ENCODE measurements around the gene CAMK2A. TPM values are rescaled to one million over a fixed set of nuclear protein-coding genes. Genes with fewer than 3 reads are reported as not detected.
A peak's percentile ranks its signal among the peaks of the same experiment; 100 is the strongest.

Gene CAMK2A
- polyA plus RNA-seq, 1 of the 3 experiments (the other 2 are of a cell fraction): 0.10 TPM

DNA sequence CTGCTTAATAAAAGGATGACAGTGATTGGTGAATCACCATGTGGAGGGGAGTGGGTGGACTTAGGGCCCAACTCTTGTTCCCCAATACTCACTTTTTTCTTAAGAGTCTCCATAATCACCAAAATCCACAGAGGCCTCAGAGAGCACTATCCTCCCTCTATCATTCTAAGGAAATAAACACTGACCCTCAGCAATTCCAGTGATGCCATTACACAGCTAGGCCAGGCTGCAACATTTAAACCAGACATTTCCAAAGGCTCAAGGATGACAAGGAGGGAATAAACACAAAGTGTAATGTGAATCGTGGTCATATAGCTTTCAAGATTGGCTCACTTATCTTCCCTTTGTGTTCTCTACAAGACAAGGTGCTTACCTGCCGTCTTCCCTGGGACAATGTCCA, 15.5 kb upstream of the CAMK2A start:
- H3K27me3 ChIP-seq (ENCODE audit: insufficient read depth): no peaks in the 10 kb centered on the region
- ChIA-PET CTCF (interaction anchor here (1.4 to 1.5 kb wide), 2 partner anchors 12 to 45 kb away, joined by 4 to 5 read pairs; no protein-coding TSS in a partner anchor), POLR2A (no interaction called here)
- H3K27ac ChIP-seq (ENCODE audit: low read depth in 2 of 2, low read length in 1 of 2): peak overlapping the region in 1 of 2 experiments; percentile 11; a peak in 1 of 4 replicates
- H4K20me1 ChIP-seq (ENCODE audit: insufficient read depth): no peaks in the 10 kb centered on the region
- 95% methylated on average over 2 of the region's 2 CpGs for WGBS (ENCODE audit: low lambda C conversion rate)
- H3K4me3 ChIP-seq (ENCODE audit: low read depth in 2 of 2, low read length in 1 of 2): no peak overlapping the region
- H3K4me1 ChIP-seq (ENCODE audit: control insufficient read depth in 1 of 2, insufficient read depth in 2 of 2, low read depth in 1 of 2, low read length in 1 of 2): peaks cover 13 to 18% of the 10 kb centered on the region in 2 experiments; a peak in 3 of 4 replicates
- no peaks in the 10 kb centered on the region for H3K9me2 ChIP-seq
- no peak for TF ChIP-seq RXRA (IDR thresholded peaks at IDR 0.05; ENCODE audit: borderline replicate concordance, low read depth)
- no peak for TF ChIP-seq RAD21 (IDR thresholded peaks at IDR 0.05; ENCODE audit: low read length)
- no peaks in the 10 kb centered on the region for H3K9me3 ChIP-seq
- H3K9ac ChIP-seq: no peak overlapping the region
- H3K36me3 ChIP-seq (replicated peaks in 1 of 2; ENCODE audit: control insufficient read depth in 1 of 2, insufficient read depth in 2 of 2, low read length in 1 of 2): no peaks in the 10 kb centered on the region
- no peak for DNase-seq
- H2AFZ ChIP-seq (ENCODE audit: low read depth): peak overlapping the region; percentile 66; the same call in 1 of the 2 replicates
- H3K4me2 ChIP-seq: no peak overlapping the region
- peaks cover 3% of the 10 kb centered on the region for H3F3A ChIP-seq (replicated peaks; ENCODE audit: insufficient read depth)
- no peaks in the 10 kb centered on the region for H3K79me2 ChIP-seq (ENCODE audit: insufficient read depth)

DNA sequence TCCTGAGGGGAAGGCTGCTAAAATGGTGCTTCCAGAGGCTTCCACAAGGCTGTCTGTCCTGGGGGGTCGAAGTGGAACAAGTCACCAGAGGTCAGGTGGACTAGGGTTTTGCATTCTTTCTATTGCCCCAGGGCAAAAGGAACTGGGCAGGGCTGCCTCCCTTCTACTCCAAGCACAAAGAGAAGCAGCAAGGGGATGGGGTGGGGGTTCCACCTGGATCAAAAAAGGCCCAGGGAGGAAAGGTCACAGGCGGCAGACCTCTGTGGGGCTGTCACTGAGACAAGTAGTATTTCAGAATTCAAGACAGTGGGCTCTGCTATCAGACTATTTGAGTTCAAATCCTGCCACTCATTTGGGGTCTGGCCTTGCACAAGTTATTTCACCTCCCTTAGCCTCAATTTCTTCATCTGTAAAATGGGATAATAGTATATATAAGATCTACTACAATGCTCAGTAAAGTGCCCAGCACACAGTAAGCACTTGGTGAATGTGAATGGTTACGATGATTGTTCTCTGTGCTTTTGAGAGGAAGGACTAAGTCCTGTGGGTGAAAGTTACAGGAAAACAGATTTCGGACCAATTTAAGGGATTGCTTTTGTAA, 15.0 kb upstream of the CAMK2A start:
- no peak overlapping the region for H2AFZ ChIP-seq (ENCODE audit: low read depth)
- ChIA-PET POLR2A (no interaction called here), CTCF (no interaction called here)
- no peaks in the 10 kb centered on the region for H3K9me2 ChIP-seq
- no peak overlapping the region for H3K9ac ChIP-seq
- H3K4me3 ChIP-seq (ENCODE audit: low read depth in 2 of 2, low read length in 1 of 2): no peak overlapping the region
- peaks cover 6% of the 10 kb centered on the region for H3F3A ChIP-seq (replicated peaks; ENCODE audit: insufficient read depth)
- no peak for DNase-seq
- 97% methylated on average over 3 of the region's 4 CpGs for WGBS (ENCODE audit: low lambda C conversion rate)
- no peak overlapping the region for H3K4me2 ChIP-seq
- no peaks in the 10 kb centered on the region for H3K9me3 ChIP-seq
- no peaks in the 10 kb centered on the region for H3K36me3 ChIP-seq (replicated peaks in 1 of 2; ENCODE audit: control insufficient read depth in 1 of 2, insufficient read depth in 2 of 2, low read length in 1 of 2)
- TF ChIP-seq TEAD4 (IDR thresholded peaks at IDR 0.05; ENCODE audit: borderline replicate concordance, insufficient read depth) (no peak), FOXJ3 (CRISPR knock-in tag; IDR thresholded peaks at IDR 0.05) (no peak), JUND (IDR thresholded peaks at IDR 0.05) (no peak), YY1 (IDR thresholded peaks at IDR 0.05; ENCODE audit: low read depth) (no peak), NRF1 (IDR thresholded peaks at IDR 0.05; ENCODE audit: low read depth, low read length) (no peak)
- TF ChIP-seq, protein P1, sequence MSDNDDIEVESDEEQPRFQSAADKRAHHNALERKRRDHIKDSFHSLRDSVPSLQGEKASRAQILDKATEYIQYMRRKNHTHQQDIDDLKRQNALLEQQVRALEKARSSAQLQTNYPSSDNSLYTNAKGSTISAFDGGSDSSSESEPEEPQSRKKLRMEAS (IDR thresholded peaks at IDR 0.05; ENCODE audit: low read depth): no peak
- TF ChIP-seq, protein P2, sequence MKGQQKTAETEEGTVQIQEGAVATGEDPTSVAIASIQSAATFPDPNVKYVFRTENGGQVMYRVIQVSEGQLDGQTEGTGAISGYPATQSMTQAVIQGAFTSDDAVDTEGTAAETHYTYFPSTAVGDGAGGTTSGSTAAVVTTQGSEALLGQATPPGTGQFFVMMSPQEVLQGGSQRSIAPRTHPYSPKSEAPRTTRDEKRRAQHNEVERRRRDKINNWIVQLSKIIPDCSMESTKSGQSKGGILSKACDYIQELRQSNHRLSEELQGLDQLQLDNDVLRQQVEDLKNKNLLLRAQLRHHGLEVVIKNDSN (IDR thresholded peaks at IDR 0.05; ENCODE audit: borderline replicate concordance, low read depth): no peak
- TF ChIP-seq, protein P3, sequence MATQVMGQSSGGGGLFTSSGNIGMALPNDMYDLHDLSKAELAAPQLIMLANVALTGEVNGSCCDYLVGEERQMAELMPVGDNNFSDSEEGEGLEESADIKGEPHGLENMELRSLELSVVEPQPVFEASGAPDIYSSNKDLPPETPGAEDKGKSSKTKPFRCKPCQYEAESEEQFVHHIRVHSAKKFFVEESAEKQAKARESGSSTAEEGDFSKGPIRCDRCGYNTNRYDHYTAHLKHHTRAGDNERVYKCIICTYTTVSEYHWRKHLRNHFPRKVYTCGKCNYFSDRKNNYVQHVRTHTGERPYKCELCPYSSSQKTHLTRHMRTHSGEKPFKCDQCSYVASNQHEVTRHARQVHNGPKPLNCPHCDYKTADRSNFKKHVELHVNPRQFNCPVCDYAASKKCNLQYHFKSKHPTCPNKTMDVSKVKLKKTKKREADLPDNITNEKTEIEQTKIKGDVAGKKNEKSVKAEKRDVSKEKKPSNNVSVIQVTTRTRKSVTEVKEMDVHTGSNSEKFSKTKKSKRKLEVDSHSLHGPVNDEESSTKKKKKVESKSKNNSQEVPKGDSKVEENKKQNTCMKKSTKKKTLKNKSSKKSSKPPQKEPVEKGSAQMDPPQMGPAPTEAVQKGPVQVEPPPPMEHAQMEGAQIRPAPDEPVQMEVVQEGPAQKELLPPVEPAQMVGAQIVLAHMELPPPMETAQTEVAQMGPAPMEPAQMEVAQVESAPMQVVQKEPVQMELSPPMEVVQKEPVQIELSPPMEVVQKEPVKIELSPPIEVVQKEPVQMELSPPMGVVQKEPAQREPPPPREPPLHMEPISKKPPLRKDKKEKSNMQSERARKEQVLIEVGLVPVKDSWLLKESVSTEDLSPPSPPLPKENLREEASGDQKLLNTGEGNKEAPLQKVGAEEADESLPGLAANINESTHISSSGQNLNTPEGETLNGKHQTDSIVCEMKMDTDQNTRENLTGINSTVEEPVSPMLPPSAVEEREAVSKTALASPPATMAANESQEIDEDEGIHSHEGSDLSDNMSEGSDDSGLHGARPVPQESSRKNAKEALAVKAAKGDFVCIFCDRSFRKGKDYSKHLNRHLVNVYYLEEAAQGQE (IDR thresholded peaks at IDR 0.05; ENCODE audit: low read depth, low read length): no peak
- TF ChIP-seq, protein P4, sequence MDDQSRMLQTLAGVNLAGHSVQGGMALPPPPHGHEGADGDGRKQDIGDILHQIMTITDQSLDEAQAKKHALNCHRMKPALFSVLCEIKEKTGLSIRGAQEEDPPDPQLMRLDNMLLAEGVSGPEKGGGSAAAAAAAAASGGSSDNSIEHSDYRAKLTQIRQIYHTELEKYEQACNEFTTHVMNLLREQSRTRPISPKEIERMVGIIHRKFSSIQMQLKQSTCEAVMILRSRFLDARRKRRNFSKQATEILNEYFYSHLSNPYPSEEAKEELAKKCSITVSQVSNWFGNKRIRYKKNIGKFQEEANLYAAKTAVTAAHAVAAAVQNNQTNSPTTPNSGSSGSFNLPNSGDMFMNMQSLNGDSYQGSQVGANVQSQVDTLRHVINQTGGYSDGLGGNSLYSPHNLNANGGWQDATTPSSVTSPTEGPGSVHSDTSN (IDR thresholded peaks at IDR 0.05): no peak
- H4K20me1 ChIP-seq (ENCODE audit: insufficient read depth): no peaks in the 10 kb centered on the region
- no peaks in the 10 kb centered on the region for H3K79me2 ChIP-seq (ENCODE audit: insufficient read depth)
- H3K27ac ChIP-seq (ENCODE audit: low read depth in 2 of 2, low read length in 1 of 2): peak overlapping the region; percentile 34 to 35; a peak in 2 of 4 replicates
- peaks cover 10 to 20% of the 10 kb centered on the region in 2 experiments; a peak in 3 of 4 replicates for H3K4me1 ChIP-seq (ENCODE audit: control insufficient read depth in 1 of 2, insufficient read depth in 2 of 2, low read depth in 1 of 2, low read length in 1 of 2)
- H3K27me3 ChIP-seq (ENCODE audit: insufficient read depth): no peaks in the 10 kb centered on the region
